Measurements from ENCODE around the gene SPTBN2. TPM values are rescaled to one million over a fixed set of nuclear protein-coding genes. Genes with fewer than 3 reads are reported as not detected.

The SPTBN2 gene
- total and polyA plus RNA-seq, 2 of the 4 experiments (the other 2 are of a cell fraction), result 0.18 to 0.41 TPM

DNA sequence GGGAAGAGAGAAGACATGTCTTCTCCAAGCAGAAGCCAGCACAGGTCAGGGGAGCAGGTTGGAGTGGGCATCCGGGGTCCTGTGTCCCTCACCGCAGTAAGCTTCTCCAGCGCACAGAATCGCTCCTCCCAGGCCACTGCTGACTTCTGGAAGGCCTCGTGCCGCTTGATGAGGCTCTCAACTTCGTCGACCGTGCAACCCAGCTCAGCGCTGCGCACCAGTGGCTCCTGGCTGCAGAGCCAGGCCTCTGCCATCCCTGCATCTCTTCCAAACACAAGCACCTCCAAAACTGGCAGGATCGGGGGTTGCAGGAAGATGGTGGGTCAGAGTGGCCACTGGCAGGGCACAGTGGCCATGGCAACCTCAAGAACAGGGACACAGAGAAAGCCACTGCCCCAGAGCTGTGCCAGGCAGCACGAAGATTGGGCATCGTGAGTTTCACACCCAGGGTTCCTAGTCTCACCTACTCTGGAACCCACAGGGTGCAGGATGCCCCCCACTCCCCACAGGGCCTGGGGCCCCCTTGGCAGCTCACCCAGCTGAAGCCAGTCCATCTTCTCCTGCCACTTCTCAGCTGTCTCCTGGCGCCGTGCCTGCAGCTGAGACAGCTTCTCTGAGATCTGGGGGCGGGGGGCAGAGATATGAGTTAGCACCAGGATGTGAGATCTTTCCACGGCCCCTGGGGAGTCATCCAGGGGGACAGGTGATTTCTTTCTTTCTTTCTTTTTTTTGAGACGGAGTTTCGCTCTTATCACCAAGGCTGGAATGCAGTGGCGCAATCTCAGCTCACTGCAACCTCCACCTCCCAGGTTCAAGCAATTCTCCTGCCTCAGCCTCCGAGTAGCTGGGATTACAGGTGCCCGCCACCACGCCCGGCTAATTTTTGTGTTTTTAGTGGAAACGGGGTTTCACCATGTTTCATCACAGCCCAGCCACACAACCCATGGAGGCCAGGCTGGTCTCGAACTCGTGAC is 40.2 kb downstream of the SPTBN2 start (continued):
- TF ChIP-seq SMC3 (IDR thresholded peaks at IDR 0.05; ENCODE audit: low read depth, low read length) (no peak), RFX5 (IDR thresholded peaks at IDR 0.05; ENCODE audit: low read depth, low read length) (no peak)

DNA sequence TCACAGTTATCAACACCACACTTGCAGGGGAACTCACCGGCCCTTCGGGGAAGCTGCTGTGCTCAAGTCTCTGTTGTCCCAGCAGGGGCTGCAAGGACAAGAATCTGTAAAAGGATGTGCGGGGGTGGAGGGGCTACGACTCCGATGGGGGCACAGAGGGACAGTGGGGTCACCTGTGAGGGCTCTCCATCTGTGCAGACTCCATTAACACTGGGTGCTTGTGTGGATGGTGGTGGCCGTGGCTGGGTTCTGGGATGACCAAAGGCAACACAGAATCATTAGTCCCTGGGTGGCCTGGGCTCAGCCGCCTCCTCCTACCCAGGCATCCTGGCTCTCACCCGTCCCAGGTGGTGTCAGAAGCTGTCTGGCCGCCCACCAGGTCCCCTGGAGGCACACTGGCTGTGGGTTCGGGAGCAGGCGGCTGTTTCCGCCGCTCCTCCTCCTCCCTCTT is 41.2 kb downstream of the SPTBN2 start:
- H2BK20ac ChIP-seq (ENCODE audit: low read depth, low read length), result no peak overlapping the region
- H3K36me3 ChIP-seq (ENCODE audit: control insufficient read depth, insufficient read depth, low read length), result 0 out of 2 replicates have a peak, but pooled peaks cover 1% of the 10 kb centered on the region
- intact Hi-C loops (cut with micrococcal nuclease) (no loop called here), in situ Hi-C loops (cut with MboI; ENCODE audit: low sequenced_read_pairs) (loop anchor here (10.0 kb wide), 1 partner anchor 283 kb away; no protein-coding TSS in a partner anchor), dilution Hi-C loops (cut with HindIII; ENCODE audit: low sequenced_read_pairs, unreplicated experiment) (no loop called here)
- no peak overlapping the region for H3K27ac ChIP-seq (ENCODE audit: insufficient read depth, low read length)
- no peak overlapping the region for H3K18ac ChIP-seq (ENCODE audit: low read depth, low read length)
- no peaks in the 10 kb centered on the region; the same call in 1 of the 2 replicates for H3K27me3 ChIP-seq (ENCODE audit: control insufficient read depth, insufficient read depth, low read length)
- CTCF ChIA-PET, result no interaction called here
- no peak overlapping the region for H2AFZ ChIP-seq (replicated peaks; ENCODE audit: low read length, poor library complexity)
- POLR2A ChIA-PET (ENCODE audit: unreplicated experiment), result no interaction called here
- no peak overlapping the region for H2BK15ac ChIP-seq (ENCODE audit: low read depth, low read length)
- no peak overlapping the region for H3K9ac ChIP-seq (ENCODE audit: low read depth, low read length)
- H3K4me3 ChIP-seq (ENCODE audit: insufficient read depth, low read depth, low read length), result no peak overlapping the region
- TF ChIP-seq BHLHE40 (IDR thresholded peaks at IDR 0.05; ENCODE audit: low read depth, low read length), result no peak
- H4K8ac ChIP-seq (ENCODE audit: low read depth in 2 of 2, low read length in 2 of 2), result no peak overlapping the region
- H3K4ac ChIP-seq (ENCODE audit: low read depth, low read length), result no peak overlapping the region
- H3K14ac ChIP-seq (replicated peaks; ENCODE audit: low read depth, low read length), result no peak overlapping the region
- H3K9me3 ChIP-seq (ENCODE audit: control insufficient read depth, insufficient read depth, low read length), result no peaks in the 10 kb centered on the region
- no peaks in the 10 kb centered on the region for H3K79me1 ChIP-seq (ENCODE audit: low read depth in 1 of 2, low read length in 2 of 2)
- H4K91ac ChIP-seq (ENCODE audit: insufficient read depth, low read depth, low read length), result no peak overlapping the region
- no peak overlapping the region for H4K5ac ChIP-seq (ENCODE audit: low read depth, low read length)
- H4K20me1 ChIP-seq (ENCODE audit: insufficient read depth, low read length), result no peaks in the 10 kb centered on the region; the same call in 1 of the 2 replicates
- no peaks in the 10 kb centered on the region for H3K9me1 ChIP-seq (ENCODE audit: insufficient read depth, low read length)
- no peak overlapping the region for H3K56ac ChIP-seq (ENCODE audit: extremely low read depth, insufficient read depth, low read length)
- WGBS, 2 experiments (ENCODE audit: extremely low coverage in 2 of 2, insufficient read length in 1 of 2), result no CpG with 5 or more reads among the region's 13 CpGs
- ATAC-seq (ENCODE audit: low read depth) (no peak), DNase-seq (no peak)
- H2AK5ac ChIP-seq (ENCODE audit: low read depth, low read length), result no peak overlapping the region
- H2BK5ac ChIP-seq (ENCODE audit: low read depth, low read length, poor library complexity, severe bottlenecking), result no peak overlapping the region
- no peak overlapping the region for H2AK9ac ChIP-seq (replicated peaks; ENCODE audit: low read depth, low read length, poor library complexity)
- no peak overlapping the region for H3K23ac ChIP-seq (ENCODE audit: low read depth, low read length)
- H3K4me1 ChIP-seq (ENCODE audit: control insufficient read depth, insufficient read depth, low read length), result no peaks in the 10 kb centered on the region
- H2BK120ac ChIP-seq (ENCODE audit: low read depth, low read length), result no peak overlapping the region
- H3K4me2 ChIP-seq (ENCODE audit: low read depth, low read length), result no peak overlapping the region
- BruUV-seq (replicated peaks), result no TSS peak
